ENCODE data around the gene BUB1B. TPM values are rescaled to one million over a fixed set of nuclear protein-coding genes. Genes with fewer than 3 reads are reported as not detected.

Gene BUB1B
- total RNA-seq, 2 experiments from 2014 or later: 166 to 192 TPM

GRCh38 chr15:40265355-40265754 lies 104.5 kb downstream of the BUB1B start:
- no peak overlapping the region for H3K4me3 ChIP-seq (ENCODE audit: low read depth, low read length, poor library complexity, severe bottlenecking)
- intact Hi-C loops (cut with micrococcal nuclease; ENCODE audit: unreplicated experiment): no loop called here
- H3K27ac ChIP-seq (ENCODE audit: low read depth, low read length, poor library complexity, severe bottlenecking): no peak overlapping the region
- no peaks in the 10 kb centered on the region for H3K79me2 ChIP-seq (ENCODE audit: insufficient read depth, low read depth, low read length)
- no peak for TF ChIP-seq EZH2phosphoT487 (IDR thresholded peaks at IDR 0.05; ENCODE audit: borderline replicate concordance, low read depth, low read length)
- TF ChIP-seq CTCF (conservative IDR thresholded peaks at IDR 0.05; ENCODE audit: low read length): no peak
- no peaks in the 10 kb centered on the region for H4K20me1 ChIP-seq (ENCODE audit: insufficient read depth, low read length)
- no peak overlapping the region for H3K4me2 ChIP-seq (ENCODE audit: low read length)
- H3K36me3 ChIP-seq (ENCODE audit: insufficient read depth, low read length): no peaks in the 10 kb centered on the region
- BruUV-seq (replicated peaks): no TSS peak
- no peaks in the 10 kb centered on the region for H3K9me3 ChIP-seq (ENCODE audit: low read length)
- no peak for DNase-seq (ENCODE audit: low spot score)
- H3K4me1 ChIP-seq (ENCODE audit: insufficient read depth, low read length, poor library complexity, severe bottlenecking): no peaks in the 10 kb centered on the region
- CTCF ChIA-PET (ENCODE audit: unreplicated experiment): no interaction called here
- H2AFZ ChIP-seq (ENCODE audit: low read length): no peak overlapping the region
- POLR2A ChIA-PET: no interaction called here
- no peaks in the 10 kb centered on the region for H3K9me2 ChIP-seq (ENCODE audit: insufficient read depth, low read length)

DNA sequence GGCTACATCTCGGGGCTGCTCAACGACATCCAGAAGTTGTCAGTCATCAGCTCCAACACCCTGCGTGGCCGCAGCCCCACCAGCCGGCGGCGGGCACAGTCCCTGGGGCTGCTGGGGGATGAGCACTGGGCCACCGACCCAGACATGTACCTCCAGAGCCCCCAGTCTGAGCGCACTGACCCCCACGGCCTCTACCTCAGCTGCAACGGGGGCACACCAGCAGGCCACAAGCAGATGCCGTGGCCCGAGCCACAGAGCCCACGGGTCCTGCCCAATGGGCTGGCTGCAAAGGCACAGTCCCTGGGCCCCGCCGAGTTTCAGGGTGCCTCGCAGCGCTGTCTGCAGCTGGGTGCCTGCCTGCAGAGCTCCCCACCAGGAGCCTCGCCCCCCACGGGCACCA lies 105.0 kb downstream of the BUB1B start:
- TF ChIP-seq CTCF (conservative IDR thresholded peaks at IDR 0.05; ENCODE audit: low read length) (no peak), EZH2phosphoT487 (IDR thresholded peaks at IDR 0.05; ENCODE audit: borderline replicate concordance, low read depth, low read length) (no peak)
- no peaks in the 10 kb centered on the region for H3K4me1 ChIP-seq (ENCODE audit: insufficient read depth, low read length, poor library complexity, severe bottlenecking)
- H3K36me3 ChIP-seq (ENCODE audit: insufficient read depth, low read length): no peaks in the 10 kb centered on the region
- POLR2A ChIA-PET: no interaction called here
- H3K9me3 ChIP-seq (ENCODE audit: low read length): no peaks in the 10 kb centered on the region
- intact Hi-C loops (cut with micrococcal nuclease; ENCODE audit: unreplicated experiment): no loop called here
- no peak for DNase-seq (ENCODE audit: low spot score)
- no TSS peak for BruUV-seq (replicated peaks)
- no peak overlapping the region for H3K4me3 ChIP-seq (ENCODE audit: low read depth, low read length, poor library complexity, severe bottlenecking)
- H3K79me2 ChIP-seq (ENCODE audit: insufficient read depth, low read depth, low read length): no peaks in the 10 kb centered on the region
- H3K9me2 ChIP-seq (ENCODE audit: insufficient read depth, low read length): no peaks in the 10 kb centered on the region
- no peaks in the 10 kb centered on the region for H4K20me1 ChIP-seq (ENCODE audit: insufficient read depth, low read length)
- CTCF ChIA-PET (ENCODE audit: unreplicated experiment): no interaction called here
- no peak overlapping the region for H2AFZ ChIP-seq (ENCODE audit: low read length)
- H3K27ac ChIP-seq (ENCODE audit: low read depth, low read length, poor library complexity, severe bottlenecking): no peak overlapping the region
- no peak overlapping the region for H3K4me2 ChIP-seq (ENCODE audit: low read length)

DNA sequence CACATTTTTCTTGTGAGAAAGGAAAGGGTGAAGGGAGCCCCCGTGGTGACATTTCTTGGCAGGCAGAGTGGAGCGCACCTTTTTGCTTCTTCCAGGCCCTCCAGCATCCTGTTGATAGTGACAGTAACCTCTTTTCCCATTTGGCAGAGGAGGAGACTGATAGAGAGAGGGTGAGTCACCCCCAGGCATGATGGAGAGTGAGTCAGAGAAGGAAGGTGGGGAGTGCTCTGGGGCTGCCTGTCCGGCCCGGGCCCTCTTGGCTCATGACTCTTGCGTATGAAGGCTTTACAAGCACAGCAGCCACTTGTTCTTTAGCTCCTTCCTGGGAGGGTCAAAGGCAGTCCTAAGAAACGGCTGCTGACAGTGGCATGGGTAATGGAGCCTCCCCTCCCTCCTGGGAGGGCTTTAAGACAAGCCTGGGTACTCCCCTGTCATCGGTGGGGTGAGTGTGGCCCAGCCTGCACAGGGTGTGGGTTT lies 106.0 kb downstream of the BUB1B start:
- H3K9me2 ChIP-seq (ENCODE audit: insufficient read depth, low read length): no peaks in the 10 kb centered on the region
- no peaks in the 10 kb centered on the region for H3K36me3 ChIP-seq (ENCODE audit: insufficient read depth, low read length)
- H3K27ac ChIP-seq (ENCODE audit: low read depth, low read length, poor library complexity, severe bottlenecking): no peak overlapping the region
- H3K4me2 ChIP-seq (ENCODE audit: low read length): no peak overlapping the region
- no TSS peak for BruUV-seq (replicated peaks)
- POLR2A ChIA-PET: no interaction called here
- intact Hi-C loops (cut with micrococcal nuclease; ENCODE audit: unreplicated experiment): no loop called here
- no peak overlapping the region for H3K4me3 ChIP-seq (ENCODE audit: low read depth, low read length, poor library complexity, severe bottlenecking)
- DNase-seq (ENCODE audit: low spot score): no peak
- CTCF ChIA-PET (ENCODE audit: unreplicated experiment): no interaction called here
- no peak for TF ChIP-seq CTCF (conservative IDR thresholded peaks at IDR 0.05; ENCODE audit: low read length)
- no peak for TF ChIP-seq EZH2phosphoT487 (IDR thresholded peaks at IDR 0.05; ENCODE audit: borderline replicate concordance, low read depth, low read length)
- no peaks in the 10 kb centered on the region for H3K79me2 ChIP-seq (ENCODE audit: insufficient read depth, low read depth, low read length)
- H4K20me1 ChIP-seq (ENCODE audit: insufficient read depth, low read length): no peaks in the 10 kb centered on the region
- H3K9me3 ChIP-seq (ENCODE audit: low read length): no peaks in the 10 kb centered on the region
- H2AFZ ChIP-seq (ENCODE audit: low read length): no peak overlapping the region
- H3K4me1 ChIP-seq (ENCODE audit: insufficient read depth, low read length, poor library complexity, severe bottlenecking): no peaks in the 10 kb centered on the region

Data from OCI-LY7 (cell line).